Heart right ventricle (tissue), 16 donors: ENCODE results near the gene PPM1E. TPM values are rescaled to one million over a fixed set of nuclear protein-coding genes. Genes with fewer than 3 reads are reported as not detected.

Source experiments
- ATAC-seq, 8 donors: fragments of 200-7000 bp; cut with Tn5 transposase; one replicate each; pipeline ENCODE4 v1.9.1; 2020; ENCODE audit warnings: mild to moderate bottlenecking in 8 of 8, moderate library complexity in 8 of 8, moderate number of reproducible peaks in 1 of 8
- DNase-seq, 2 donors: peaks; one replicate each; pipeline ENCODE4 v3.0.0-alpha.2; 2020
- H3K27ac ChIP-seq, 10 donors: fragments of 200-600 bp; sonication (generic) in 2 of 10; one replicate each; pipeline versions ENCODE4 v1.5.0 to v1.8.0; 2020 to 2022; ENCODE audit warnings: mild to moderate bottlenecking in 3 of 10
- H3K27me3 ChIP-seq, 7 donors: fragments of 200-600 bp; one replicate each; pipeline ENCODE4 v1.8.0; 2021 to 2022; ENCODE audit warnings: mild to moderate bottlenecking in 2 of 7
- H3K36me3 ChIP-seq, 9 donors: fragments of 200-600 bp; sonication (generic) in 1 of 9; one replicate each; pipeline versions ENCODE4 v1.5.0 to v1.8.0; 2020 to 2022; ENCODE audit warnings: mild to moderate bottlenecking in 2 of 9
- H3K4me1 ChIP-seq, 9 donors: fragments of 200-600 bp; sonication (generic) in 1 of 9; one replicate each; pipeline versions ENCODE4 v1.5.0 to v1.8.0; 2020 to 2022; ENCODE audit warnings: mild to moderate bottlenecking in 4 of 9
- H3K4me3 ChIP-seq, 10 donors: fragments of 200-600 bp; sonication (generic) in 2 of 10; one replicate each; pipeline versions ENCODE4 v1.5.0 to v1.8.0; 2020 to 2022; ENCODE audit warnings: mild to moderate bottlenecking in 7 of 10, moderate library complexity in 2 of 10
- H3K9me3 ChIP-seq, 11 donors: fragments of 200-600 bp in 10 of 11; sonication (generic) in 2 of 11; one replicate each; pipeline versions ENCODE4 v1.5.0 to v1.8.0; 2013 to 2022; ENCODE audit warnings: mild to moderate bottlenecking in 2 of 11, control low read depth in 1 of 11, moderate library complexity in 1 of 11
- CTCF ChIP-seq, 9 donors: fragments of 200-600 bp; sonication (generic) in 2 of 9; IDR thresholded peaks; one replicate each; pipeline versions ENCODE4 v1.5.0 to v1.8.0; 2021 to 2022; ENCODE audit warnings: antibody characterized with exemption in 9 of 9, mild to moderate bottlenecking in 5 of 9, moderate library complexity in 1 of 9
- WGBS, 2 donors: extraction: QIAGEN DNeasy Blood & Tissue Kit; methylation state at CpG; one replicate each; pipeline ENCODE4 v1.1.7; 2013; ENCODE audit warnings: inconsistent platforms in 1 of 2; 5-methylcytosine and 5-hydroxymethylcytosine counted together
- intact Hi-C, 10 donors: fragments of 100-400 bp; cut with DNase I; formaldehyde crosslinking; loops; one replicate each; pipeline versions ENCODE4 v1.11.1 to v1.14.2; 2022
- polyA plus RNA-seq, 2 donors: library from polyadenylated mRNA; stranded (reverse); fragments of 200-250 nt; gene quantifications; one replicate each; pipeline ENCODE4 v1.2.3, GENCODE V29; 2013
- total RNA-seq, 10 donors: library from RNA; stranded (reverse); fragmentation: NEBNext Ultra II Directional in 3 of 10; extraction: Animal tissue kit (Norgen Biotek cat#: 25700) in 3 of 10; gene quantifications; one replicate each; pipeline versions ENCODE4 v1.2.1 to v1.2.4, GENCODE V29; 2021 to 2023
- donor health status: Arrhythmogenic right ventricular cardiomyopathy.
- donor health status: ischemic (EF 13 %, LVEDD 7.1; RV severe dilation, severe dysfunction).
- donor health status: healthy with polysubstance abuse.
- donor health status: DM: no; HTN: yes; CAD: no.
- donor health status: DM: no; HTN: no; CAD: no.
- donor health status: ischemic (EF 25% LVEDD 6.9; RV normal size, moderate dysfunction).
- donor health status: ischemic (EF 25% LVEDD 5.7; RV mildly dilated, moderate dysfunction).
- donor health status: healthy.
- donor health status: DM: yes; HTN: yes; CAD: no.
- donor health status: Ischemic cardiomyopathy.
- donor health status: ischemic (EF 35%, LVEDD 5.7; RV mildly dilated, moderate dysfunction).
- donor health status: nonischemic (EF 11% LVEDD 7.7; RV severe dilation, severe dysfunction).
- donor health status: DM: yes; HTN: yes; CAD: no.
- donor health status: PGD.
- donor health status: ischemic (EF 29% LVEDD 5.4; RV normal size, mild dysfunction).
- donor health status: nonischemic (EF 23%, LVEDD 6.1; RV moderate dilation, normal function).

The PPM1E gene
- total and polyA plus RNA-seq, 12 donors, result 0.14 to 3.1 (median 0.41) TPM

- intact Hi-C loops, result loop anchor here in 1 of 10 donors (5.0 kb wide), 1 partner anchor 418 kb away; no protein-coding TSS in a partner anchor
- Histone ChIP-seq H3K27ac (peak overlapping the region in 3 of 10 donors; percentile 30 to 49 (median 43)), H3K36me3 (peaks cover 0 to 58% (median 7%) of the 10 kb centered on the region in 9 donors), H3K9me3 (no peaks in the 10 kb centered on the region), H3K4me3 (no peak overlapping the region), H3K4me1 (peaks cover 0 to 22% (median 4%) of the 10 kb centered on the region in 9 donors), H3K27me3 (no peaks in the 10 kb centered on the region)
- peak in 1 of 8 donors; percentile 52 for ATAC-seq
- TF ChIP-seq CTCF (IDR thresholded peaks at IDR 0.05), result no peak
- WGBS, 2 donors, result 92 to 98% methylated on average over 7 of the region's 7 CpGs
- no peak for DNase-seq
These were observed 239.7 kb downstream of the PPM1E start for GRCh38 chr17:58995247-58995940.

- Histone ChIP-seq H3K9me3 (no peaks in the 10 kb centered on the region), H3K4me1 (peaks cover 0 to 24% (median under 1%) of the 10 kb centered on the region in 9 donors), H3K27ac (peak overlapping the region in 2 of 10 donors; percentile 1 to 63), H3K36me3 (peaks cover 0 to 65% (median 7%) of the 10 kb centered on the region in 9 donors), H3K4me3 (no peak overlapping the region), H3K27me3 (no peaks in the 10 kb centered on the region)
- no peak for TF ChIP-seq CTCF (IDR thresholded peaks at IDR 0.05)
- 83 to 89% methylated on average over 4 of the region's 4 CpGs for whole genome bisulfite sequencing, 2 donors
- DNase-seq (no peak), ATAC-seq (peak in 1 of 8 donors; percentile 24)
- intact Hi-C loops, result loop anchor here in 2 of 10 donors (2.0 to 5.0 kb wide), 2 partner anchors 286 to 420 kb away; no protein-coding TSS in a partner anchor
These were observed 241.3 kb downstream of the PPM1E start for GRCh38 chr17:58996968-58997367.

GRCh38 chr17:58997756-58998553, 242.3 kb downstream of the PPM1E start:
- H3K36me3 ChIP-seq, result peaks cover 0 to 63% (median 7%) of the 10 kb centered on the region in 9 donors
- H3K27me3 ChIP-seq, result no peaks in the 10 kb centered on the region
- intact Hi-C loops, result loop anchor here in 2 of 10 donors (2.0 to 5.0 kb wide), 2 partner anchors 287 to 421 kb away; no protein-coding TSS in a partner anchor
- no peak for TF ChIP-seq CTCF (IDR thresholded peaks at IDR 0.05)
- no peak overlapping the region for H3K4me3 ChIP-seq
- no peak for ATAC-seq
- H3K27ac ChIP-seq, result peak overlapping the region in 2 of 10 donors; percentile 1 to 63
- no peak for DNase-seq
- H3K4me1 ChIP-seq, result peaks cover 0 to 33% (median 0%) of the 10 kb centered on the region in 9 donors
- WGBS, 2 donors, result 87% methylated on average over 7 of the region's 7 CpGs
- no peaks in the 10 kb centered on the region for H3K9me3 ChIP-seq

GRCh38 chr17:58998871-58999270, 243.2 kb downstream of the PPM1E start:
- H3K27ac ChIP-seq, result no peak overlapping the region
- peaks cover 0 to 60% (median 7%) of the 10 kb centered on the region in 9 donors for H3K36me3 ChIP-seq
- no peaks in the 10 kb centered on the region for H3K27me3 ChIP-seq
- intact Hi-C loops, result loop anchor here in 1 of 10 donors (5.0 kb wide), 1 partner anchor 422 kb away; no protein-coding TSS in a partner anchor
- WGBS, 2 donors, result 89 to 91% methylated on average over 4 of the region's 4 CpGs
- no peak for DNase-seq
- ATAC-seq, result no peak
- H3K4me1 ChIP-seq, result peaks cover 0 to 33% (median 0%) of the 10 kb centered on the region in 9 donors
- H3K9me3 ChIP-seq, result no peaks in the 10 kb centered on the region
- TF ChIP-seq CTCF (IDR thresholded peaks at IDR 0.05), result no peak
- H3K4me3 ChIP-seq, result no peak overlapping the region
